HG02943 (cell line): ENCODE results near the gene PCDH9.

Experiments
- ATAC-seq: cut with Tn5 transposase; IDR thresholded peaks from one replicate; pipeline ENCODE4 v1.9.1; 2021; ENCODE audit warnings: mild to moderate bottlenecking, low read depth, moderate library complexity; ENCODE audit not compliant: unreplicated experiment

PCDH9 gene

GRCh38 chr13:66860878-66861417 lies 369.2 kb downstream of the PCDH9 start:
- ATAC-seq, result no peak

- ATAC-seq, result no peak
Observed at GRCh38 chr13:66859934-66860877, 369.9 kb downstream of the PCDH9 start.

GRCh38 chr13:66859078-66859477 lies 371.1 kb downstream of the PCDH9 start:
- ATAC-seq, result no peak

- ATAC-seq, result no peak
Observed at GRCh38 chr13:66858163-66858562, 372.0 kb downstream of the PCDH9 start.

GRCh38 chr13:66855131-66855530 lies 375.0 kb downstream of the PCDH9 start:
- no peak for ATAC-seq

GRCh38 chr13:66853564-66853963 lies 376.6 kb downstream of the PCDH9 start:
- no peak for ATAC-seq

- no peak for ATAC-seq
Observed at GRCh38 chr13:66849706-66850105, 380.4 kb downstream of the PCDH9 start.

- ATAC-seq, result no peak
Observed at GRCh38 chr13:66847541-66847940, 382.6 kb downstream of the PCDH9 start.

- ATAC-seq, result no peak
Observed at GRCh38 chr13:66845393-66845792, 384.7 kb downstream of the PCDH9 start.

- ATAC-seq, result no peak
Observed at GRCh38 chr13:66844933-66845332, 385.2 kb downstream of the PCDH9 start.

GRCh38 chr13:66842766-66843165 lies 387.4 kb downstream of the PCDH9 start:
- no peak for ATAC-seq

GRCh38 chr13:66840621-66841020 lies 389.5 kb downstream of the PCDH9 start:
- no peak for ATAC-seq

GRCh38 chr13:66837246-66837645 lies 392.9 kb downstream of the PCDH9 start:
- no peak for ATAC-seq

GRCh38 chr13:66835040-66835628 lies 395.0 kb downstream of the PCDH9 start:
- no peak for ATAC-seq

GRCh38 chr13:66830940-66831716 lies 399.0 kb downstream of the PCDH9 start:
- ATAC-seq, result no peak

- ATAC-seq, result no peak
Observed at GRCh38 chr13:66829803-66830202, 400.3 kb downstream of the PCDH9 start.

GRCh38 chr13:66826398-66826797 lies 403.7 kb downstream of the PCDH9 start:
- no peak for ATAC-seq

- no peak for ATAC-seq
Observed at GRCh38 chr13:66821551-66821950, 408.6 kb downstream of the PCDH9 start.

- no peak for ATAC-seq
Observed at GRCh38 chr13:66811455-66811854, 418.7 kb downstream of the PCDH9 start.

GRCh38 chr13:66809485-66809884 lies 420.7 kb downstream of the PCDH9 start:
- ATAC-seq, result no peak

- ATAC-seq, result no peak
Observed at GRCh38 chr13:66807251-66807650, 422.9 kb downstream of the PCDH9 start.
